T-helper 1 cell treated with Interleukin-12 subunit alpha and Interleukin-12 subunit beta and Interleukin-4 antibody, amounts not matched to agents 30 ng/mL and 1 ng/mL, for 36 hours (primary cell): ENCODE data around the gene SHF. TPM values are rescaled to one million over a fixed set of nuclear protein-coding genes. Genes with fewer than 3 reads are reported as not detected.

ENCODE experiments used
- intact Hi-C: fragments of 100-400 bp; cut with micrococcal nuclease; formaldehyde crosslinking; loops from one replicate; pipeline ENCODE4 v1.15.1; 2024
- total RNA-seq: library from RNA; stranded (reverse); gene quantifications from 2 replicates; pipeline ENCODE4 v1.2.3, GENCODE V29; 2022

The SHF gene
- total RNA-seq, 1 donor from 2014 or later, result 2.8 TPM

GRCh38 chr15:45130291-45131000 is 57.3 kb downstream of the SHF start:
- intact Hi-C loops, result no loop called here

- intact Hi-C loops, result no loop called here
Measured at GRCh38 chr15:45129651-45130129, 58.1 kb downstream of the SHF start, which contains the start of the genes DUOX1 and DUOXA1. DUOX1 (plus strand) TSS chr15:45129994; CDS start chr15:45131967, 1,973 bp downstream. DUOXA1 (minus strand) TSS chr15:45129879; CDS start chr15:45123014, 6,865 bp downstream.

GRCh38 chr15:45128971-45129639 is 58.7 kb downstream of the SHF start:
- intact Hi-C loops, result no loop called here

- intact Hi-C loops, result loop anchor here (1.0 to 2.0 kb wide), 3 partner anchors 41 to 273 kb away; no protein-coding TSS in a partner anchor
Measured at GRCh38 chr15:45126535-45127158, 61.1 kb downstream of the SHF start.

- intact Hi-C loops, result no loop called here
Measured at GRCh38 chr15:45123397-45123796, 64.4 kb downstream of the SHF start.

- intact Hi-C loops, result no loop called here
Measured at GRCh38 chr15:45122719-45123118, 65.0 kb downstream of the SHF start.

GRCh38 chr15:45121706-45122417 is 65.9 kb downstream of the SHF start:
- intact Hi-C loops, result no loop called here

GRCh38 chr15:45121020-45121419 is 66.7 kb downstream of the SHF start:
- intact Hi-C loops, result no loop called here

GRCh38 chr15:45120081-45120972 is 67.4 kb downstream of the SHF start:
- intact Hi-C loops, result no loop called here

GRCh38 chr15:45118996-45119395 is 68.8 kb downstream of the SHF start:
- intact Hi-C loops, result loop anchor here (2.0 to 10.0 kb wide), 5 partner anchors 14 to 540 kb away; no protein-coding TSS in a partner anchor

- intact Hi-C loops, result loop anchor here (2.0 to 10.0 kb wide), 5 partner anchors 15 to 539 kb away; no protein-coding TSS in a partner anchor
Measured at GRCh38 chr15:45118131-45118588, 69.6 kb downstream of the SHF start.

GRCh38 chr15:45117308-45118130 is 70.2 kb downstream of the SHF start:
- intact Hi-C loops, result loop anchor here (2.0 to 10.0 kb wide), 5 partner anchors 15 to 539 kb away; no protein-coding TSS in a partner anchor

Other genes starting within 250 kb of the SHF start
- gene TERB2, start 231.3 kb downstream of the SHF start, total RNA-seq, result not detected in 2 replicates
- 6.7 and 6.8 TPM in 2 replicates for gene SORD, start 164.8 kb downstream of the SHF start, total RNA-seq
- gene DUOX2, start 73.8 kb downstream of the SHF start, total RNA-seq, result not detected in 2 replicates
- not detected in 2 replicates for gene DUOXA2, start 73.6 kb downstream of the SHF start, total RNA-seq
- gene DUOXA1, start 58.1 kb downstream of the SHF start, total RNA-seq, result 0.42 TPM in 1 of 2 replicates, not detected in the other
- gene DUOX1, start 58.0 kb downstream of the SHF start, total RNA-seq, result 0.02 and 0.07 TPM in 2 replicates
- gene SLC28A2, start 64.3 kb upstream of the SHF start, total RNA-seq, result not detected in 2 replicates
- gene GATM, start 190.6 kb upstream of the SHF start, total RNA-seq, result 1.3 and 1.6 TPM in 2 replicates